ENCODE measurements around the gene SPATA25. TPM values are rescaled to one million over a fixed set of nuclear protein-coding genes. Genes with fewer than 3 reads are reported as not detected.

SPATA25 gene
- total RNA-seq, 1 experiment from 2014 or later, result 7.3 TPM

GRCh38 chr20:45921337-45922189, 34.1 kb upstream of the SPATA25 start:
- no TSS peak for BruUV-seq (replicated peaks)
- Histone ChIP-seq H3K27me3 (replicated peaks; ENCODE audit: control insufficient read depth, insufficient read depth, low read length) (no peaks in the 10 kb centered on the region), H3K4me1 (peaks cover 24% of the 10 kb centered on the region), H3K4me3 (ENCODE audit: low read depth, low read length) (no peak overlapping the region), H3K36me3 (ENCODE audit: control insufficient read depth, insufficient read depth, low read length) (no peaks in the 10 kb centered on the region), H3K9me3 (no peaks in the 10 kb centered on the region)
- no peaks in the 10 kb centered on the region for H3K36me3 Mint-ChIP-seq (ENCODE audit: insufficient read depth, unreplicated experiment)
- TF ChIP-seq CTCF (IDR thresholded peaks at IDR 0.05; ENCODE audit: insufficient read depth in 1 of 2, low read depth in 1 of 2, low read length in 1 of 2, severe bottlenecking in 1 of 2, unreplicated experiment in 1 of 2), result no peak
- H3K27me3 Mint-ChIP-seq (ENCODE audit: insufficient read depth, unreplicated experiment), result no peaks in the 10 kb centered on the region
- H3K9me3 Mint-ChIP-seq (ENCODE audit: unreplicated experiment), result no peaks in the 10 kb centered on the region
- DNase-seq, result no peak
- H3K4me3 Mint-ChIP-seq (ENCODE audit: unreplicated experiment), result no peak overlapping the region
- intact Hi-C loops (cut with micrococcal nuclease; ENCODE audit: unreplicated experiment), result no loop called here
- no peak overlapping the region for H3K27ac Mint-ChIP-seq (ENCODE audit: unreplicated experiment)
- ChIA-PET POLR2A (interaction anchor here (1.6 to 2.4 kb wide), 2 partner anchors 10 to 13 kb away, joined by 4 to 17 read pairs; partner anchors contain the start of genes PCIF1 and PLTP), CTCF (interaction anchor here (0.5 to 1.6 kb wide), 6 partner anchors 12 to 847 kb away, joined by 3 to 6 read pairs (median 4); partner anchors contain the start of genes CTSA and NEURL2)
- peaks cover 7% of the 10 kb centered on the region for H3K4me1 Mint-ChIP-seq (ENCODE audit: low read depth, unreplicated experiment)

- no peaks in the 10 kb centered on the region for H3K36me3 ChIP-seq (ENCODE audit: control insufficient read depth, insufficient read depth, low read length)
- intact Hi-C loops (cut with micrococcal nuclease; ENCODE audit: unreplicated experiment), result no loop called here
- no peaks in the 10 kb centered on the region for H3K9me3 ChIP-seq
- DNase-seq, result no peak
- no peaks in the 10 kb centered on the region for H3K9me3 Mint-ChIP-seq (ENCODE audit: unreplicated experiment)
- no peaks in the 10 kb centered on the region for H3K27me3 ChIP-seq (replicated peaks; ENCODE audit: control insufficient read depth, insufficient read depth, low read length)
- H3K4me1 Mint-ChIP-seq (ENCODE audit: low read depth, unreplicated experiment), result peaks cover 7% of the 10 kb centered on the region
- H3K27ac Mint-ChIP-seq (ENCODE audit: unreplicated experiment), result no peak overlapping the region
- no TSS peak for BruUV-seq (replicated peaks)
- no peaks in the 10 kb centered on the region for H3K36me3 Mint-ChIP-seq (ENCODE audit: insufficient read depth, unreplicated experiment)
- H3K4me3 ChIP-seq (ENCODE audit: low read depth, low read length), result no peak overlapping the region
- H3K4me1 ChIP-seq, result peaks cover 24% of the 10 kb centered on the region
- POLR2A ChIA-PET, result interaction anchor here (1.1 to 2.4 kb wide), 2 partner anchors 14 to 39 kb away, joined by 3 to 17 read pairs; partner anchors contain the start of gene PCIF1
- TF ChIP-seq CTCF (IDR thresholded peaks at IDR 0.05; ENCODE audit: insufficient read depth in 1 of 2, low read depth in 1 of 2, low read length in 1 of 2, severe bottlenecking in 1 of 2, unreplicated experiment in 1 of 2), result no peak
- CTCF ChIA-PET, result interaction anchor here (0.5 to 1.6 kb wide), 7 partner anchors 11 to 848 kb away, joined by 3 to 6 read pairs (median 3); partner anchors contain the start of genes CTSA and NEURL2
- H3K4me3 Mint-ChIP-seq (ENCODE audit: unreplicated experiment), result no peak overlapping the region
- no peaks in the 10 kb centered on the region for H3K27me3 Mint-ChIP-seq (ENCODE audit: insufficient read depth, unreplicated experiment)
These were observed 33.3 kb upstream of the SPATA25 start for GRCh38 chr20:45920462-45921336.
